OCI-M1 (cell line): ENCODE results near the gene IRF3.

Experiments
- DNase-seq: peaks from one replicate; lab custom pipeline; 2025; lab: John Stamatoyannopoulos, UW

Gene IRF3

GRCh38 chr19:49615861-49616260 lies 49.8 kb downstream of the IRF3 start:
- DNase-seq = no peak

- DNase-seq = no peak
Observed at GRCh38 chr19:49614096-49614833, 51.4 kb downstream of the IRF3 start.

- DNase-seq = no peak
Observed at GRCh38 chr19:49613374-49613773, 52.3 kb downstream of the IRF3 start.
